ENCODE data around the gene KRTAP5-9. TPM values are rescaled to one million over a fixed set of nuclear protein-coding genes. Genes with fewer than 3 reads are reported as not detected.

Gene KRTAP5-9
- total and polyA plus RNA-seq, 12 donors = not detected

DNA sequence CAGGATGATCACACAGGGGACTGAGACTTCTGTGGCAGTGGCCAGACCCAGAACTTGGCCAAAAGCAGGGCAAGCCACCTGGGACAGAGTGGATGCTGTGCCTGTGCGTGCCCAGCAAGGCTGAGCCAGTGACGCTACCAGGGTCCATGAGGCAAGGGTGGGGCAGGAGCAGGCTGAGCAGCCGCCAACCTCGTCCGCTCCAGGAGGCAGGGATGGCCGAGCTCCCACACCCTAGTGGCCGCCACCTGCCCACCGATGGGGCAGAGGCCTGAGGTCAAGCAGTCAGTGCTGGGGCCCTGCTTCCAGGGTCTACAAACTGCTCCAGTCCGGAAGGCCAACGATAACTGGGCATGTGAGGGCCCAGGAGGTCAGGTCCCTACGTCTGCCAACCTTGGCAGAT lies 7.3 kb downstream of the KRTAP5-9 start:
- WGBS, 2 donors = 93 to 96% methylated on average over 11 of the region's 11 CpGs
- intact Hi-C loops (cut with DNase I) = no loop called here
- Histone ChIP-seq H3K36me3 (no peaks in the 10 kb centered on the region), H3K27me3 (peaks cover 0 to 4% (median 0%) of the 10 kb centered on the region in 7 donors), H3K4me3 (no peak overlapping the region), H3K27ac (no peak overlapping the region), H3K4me1 (no peaks in the 10 kb centered on the region), H3K9me3 (peaks cover 0 to 3% (median 0%) of the 10 kb centered on the region in 11 donors)
- TF ChIP-seq, protein P1, sequence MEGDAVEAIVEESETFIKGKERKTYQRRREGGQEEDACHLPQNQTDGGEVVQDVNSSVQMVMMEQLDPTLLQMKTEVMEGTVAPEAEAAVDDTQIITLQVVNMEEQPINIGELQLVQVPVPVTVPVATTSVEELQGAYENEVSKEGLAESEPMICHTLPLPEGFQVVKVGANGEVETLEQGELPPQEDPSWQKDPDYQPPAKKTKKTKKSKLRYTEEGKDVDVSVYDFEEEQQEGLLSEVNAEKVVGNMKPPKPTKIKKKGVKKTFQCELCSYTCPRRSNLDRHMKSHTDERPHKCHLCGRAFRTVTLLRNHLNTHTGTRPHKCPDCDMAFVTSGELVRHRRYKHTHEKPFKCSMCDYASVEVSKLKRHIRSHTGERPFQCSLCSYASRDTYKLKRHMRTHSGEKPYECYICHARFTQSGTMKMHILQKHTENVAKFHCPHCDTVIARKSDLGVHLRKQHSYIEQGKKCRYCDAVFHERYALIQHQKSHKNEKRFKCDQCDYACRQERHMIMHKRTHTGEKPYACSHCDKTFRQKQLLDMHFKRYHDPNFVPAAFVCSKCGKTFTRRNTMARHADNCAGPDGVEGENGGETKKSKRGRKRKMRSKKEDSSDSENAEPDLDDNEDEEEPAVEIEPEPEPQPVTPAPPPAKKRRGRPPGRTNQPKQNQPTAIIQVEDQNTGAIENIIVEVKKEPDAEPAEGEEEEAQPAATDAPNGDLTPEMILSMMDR (IDR thresholded peaks at IDR 0.05) = no peak
- DNase-seq = no peak
- ATAC-seq = no peak

DNA sequence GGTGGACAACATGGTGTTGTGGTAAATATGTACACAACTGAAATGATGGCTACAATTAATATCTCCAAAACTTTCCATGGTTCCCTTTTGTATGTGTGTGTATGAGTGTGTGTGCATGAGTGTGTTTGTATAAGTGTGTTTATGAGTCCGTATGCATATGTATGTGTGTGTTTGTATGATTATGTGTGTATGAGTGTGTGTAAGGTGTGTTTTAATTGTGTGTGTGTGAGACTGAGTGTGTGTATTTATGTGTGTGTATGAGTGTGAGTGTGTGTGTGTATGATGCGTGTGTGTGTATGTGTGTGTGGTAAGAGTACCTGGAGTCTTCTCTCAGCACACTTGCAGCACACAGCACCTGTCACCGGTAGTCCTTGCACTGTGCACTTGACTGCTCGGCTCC lies 7.8 kb downstream of the KRTAP5-9 start:
- peaks cover 0 to 4% (median 0%) of the 10 kb centered on the region in 11 donors for H3K9me3 ChIP-seq
- H3K4me3 ChIP-seq = no peak overlapping the region
- H3K36me3 ChIP-seq = no peaks in the 10 kb centered on the region
- peaks cover 0 to 4% (median 0%) of the 10 kb centered on the region in 7 donors for H3K27me3 ChIP-seq
- no peak overlapping the region for H3K27ac ChIP-seq
- no peaks in the 10 kb centered on the region for H3K4me1 ChIP-seq
- intact Hi-C loops (cut with DNase I) = no loop called here
- 89 to 91% methylated on average over 4 of the region's 4 CpGs for WGBS, 2 donors
- TF ChIP-seq, protein P1 (IDR thresholded peaks at IDR 0.05) = no peak
- ATAC-seq (no peak), DNase-seq (no peak)

DNA sequence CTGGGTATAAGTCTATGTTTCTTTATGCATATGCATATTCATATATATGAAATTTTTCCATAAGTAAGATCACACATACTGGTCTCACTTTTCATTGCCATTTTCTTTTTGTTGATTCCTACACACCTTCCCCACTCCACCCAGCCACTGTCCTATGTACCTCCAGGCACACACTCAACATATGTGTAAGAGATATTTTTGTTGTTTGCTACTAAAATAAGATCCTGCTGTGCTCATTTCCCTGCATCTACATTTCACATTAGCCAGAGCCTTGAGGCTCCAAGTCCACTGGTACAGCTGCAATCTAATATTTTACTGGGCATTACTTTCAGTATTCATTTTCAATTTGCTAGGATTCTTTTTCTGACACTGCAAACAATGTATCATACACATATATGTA lies 9.0 kb downstream of the KRTAP5-9 start:
- ATAC-seq = no peak
- H3K9me3 ChIP-seq = peaks cover 0 to 4% (median 0%) of the 10 kb centered on the region in 11 donors
- H3K4me1 ChIP-seq = no peaks in the 10 kb centered on the region
- H3K27me3 ChIP-seq = peaks cover 0 to 8% (median 0%) of the 10 kb centered on the region in 7 donors
- H3K27ac ChIP-seq = no peak overlapping the region
- H3K36me3 ChIP-seq = no peaks in the 10 kb centered on the region
- H3K4me3 ChIP-seq = no peak overlapping the region
- intact Hi-C loops (cut with DNase I) = no loop called here
- no peak for DNase-seq
- TF ChIP-seq, protein P1 (IDR thresholded peaks at IDR 0.05) = no peak

DNA sequence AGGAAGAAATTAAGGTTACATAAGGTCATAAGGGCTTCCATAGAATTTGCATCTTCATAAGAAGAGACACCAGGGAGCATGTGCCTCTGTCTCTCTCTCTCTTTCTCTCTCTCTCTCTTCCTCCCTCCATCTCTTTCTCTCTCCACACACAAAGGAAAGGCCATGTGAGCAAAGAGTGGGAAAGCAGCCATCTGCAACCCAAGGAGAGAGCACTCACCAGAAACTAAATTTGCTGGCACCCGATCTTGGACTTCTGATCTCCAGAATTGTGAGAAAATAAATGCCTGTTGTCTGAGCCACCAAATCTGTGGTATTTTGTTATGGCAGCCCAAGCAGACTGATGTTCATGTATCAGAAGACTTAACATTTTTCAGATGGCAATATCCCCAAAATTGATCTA lies 10.8 kb downstream of the KRTAP5-9 start:
- intact Hi-C loops (cut with DNase I) = no loop called here
- no peak overlapping the region for H3K4me3 ChIP-seq
- no peak overlapping the region for H3K27ac ChIP-seq
- ATAC-seq (no peak), DNase-seq (no peak)
- 86 to 91% methylated on average over 1 of the region's 1 CpG for WGBS, 2 donors
- no peaks in the 10 kb centered on the region for H3K36me3 ChIP-seq
- no peaks in the 10 kb centered on the region for H3K4me1 ChIP-seq
- TF ChIP-seq, protein P1 (IDR thresholded peaks at IDR 0.05) = no peak
- peaks cover 0 to 18% (median 9%) of the 10 kb centered on the region in 7 donors for H3K27me3 ChIP-seq
- peaks cover 0 to 4% (median 0%) of the 10 kb centered on the region in 11 donors for H3K9me3 ChIP-seq

Data from heart right ventricle (tissue), 16 donors.